Measurements from ENCODE around the gene SPAG16. TPM values are rescaled to one million over a fixed set of nuclear protein-coding genes. Genes with fewer than 3 reads are reported as not detected.
A peak's percentile ranks its signal among the peaks of the same experiment; 100 is the strongest.

SPAG16 gene
- total RNA-seq, 1 donor from 2014 or later = 14.4 TPM

DNA sequence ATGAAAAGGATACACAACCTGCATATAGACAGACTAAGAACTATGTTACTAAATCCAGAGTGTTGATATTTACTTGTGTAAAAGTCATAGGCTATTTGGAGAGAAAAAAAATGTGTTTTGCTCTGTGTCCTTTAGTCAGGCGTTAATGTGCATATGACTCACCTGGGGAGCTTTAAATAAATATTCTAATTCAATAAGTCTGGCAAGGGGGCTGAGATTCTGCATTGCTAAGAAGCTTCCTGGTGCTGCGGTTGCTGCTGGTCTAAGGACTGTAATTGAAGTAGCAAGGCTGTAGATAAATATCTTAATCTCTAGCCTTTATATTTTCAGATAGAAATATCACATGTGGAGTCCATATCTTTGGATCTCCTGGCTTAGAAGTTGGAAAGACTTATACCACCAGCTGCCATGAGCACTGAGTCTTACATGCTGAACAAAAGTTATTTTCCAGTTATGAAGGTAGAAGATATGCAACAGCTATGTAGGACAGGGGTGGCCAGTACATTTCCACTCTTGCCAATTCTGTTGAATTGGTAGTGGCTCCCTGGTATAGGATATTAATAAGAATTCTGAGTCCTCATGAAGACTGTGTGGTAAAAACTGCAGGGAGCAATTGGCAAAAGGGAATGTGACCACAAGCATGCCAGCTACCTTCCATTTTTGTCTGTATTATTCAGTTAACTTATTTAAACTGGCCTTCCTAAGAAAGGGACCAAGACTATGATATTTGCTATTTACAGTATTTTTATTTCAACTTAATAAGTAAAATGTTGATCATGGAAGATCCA, 4.8 kb downstream of the SPAG16 start:
- no peaks in the 10 kb centered on the region for H3K27me3 Mint-ChIP-seq (ENCODE audit: unreplicated experiment)
- peaks cover 3% of the 10 kb centered on the region for H3K4me1 Mint-ChIP-seq (ENCODE audit: unreplicated experiment)
- no peak overlapping the region for H3K27ac Mint-ChIP-seq (ENCODE audit: unreplicated experiment)
- TF ChIP-seq, protein P1, sequence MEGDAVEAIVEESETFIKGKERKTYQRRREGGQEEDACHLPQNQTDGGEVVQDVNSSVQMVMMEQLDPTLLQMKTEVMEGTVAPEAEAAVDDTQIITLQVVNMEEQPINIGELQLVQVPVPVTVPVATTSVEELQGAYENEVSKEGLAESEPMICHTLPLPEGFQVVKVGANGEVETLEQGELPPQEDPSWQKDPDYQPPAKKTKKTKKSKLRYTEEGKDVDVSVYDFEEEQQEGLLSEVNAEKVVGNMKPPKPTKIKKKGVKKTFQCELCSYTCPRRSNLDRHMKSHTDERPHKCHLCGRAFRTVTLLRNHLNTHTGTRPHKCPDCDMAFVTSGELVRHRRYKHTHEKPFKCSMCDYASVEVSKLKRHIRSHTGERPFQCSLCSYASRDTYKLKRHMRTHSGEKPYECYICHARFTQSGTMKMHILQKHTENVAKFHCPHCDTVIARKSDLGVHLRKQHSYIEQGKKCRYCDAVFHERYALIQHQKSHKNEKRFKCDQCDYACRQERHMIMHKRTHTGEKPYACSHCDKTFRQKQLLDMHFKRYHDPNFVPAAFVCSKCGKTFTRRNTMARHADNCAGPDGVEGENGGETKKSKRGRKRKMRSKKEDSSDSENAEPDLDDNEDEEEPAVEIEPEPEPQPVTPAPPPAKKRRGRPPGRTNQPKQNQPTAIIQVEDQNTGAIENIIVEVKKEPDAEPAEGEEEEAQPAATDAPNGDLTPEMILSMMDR (IDR thresholded peaks at IDR 0.05; ENCODE audit: unreplicated experiment) = no peak
- no peaks in the 10 kb centered on the region for H3K36me3 Mint-ChIP-seq (ENCODE audit: low read depth, unreplicated experiment)
- H3K9me3 Mint-ChIP-seq (ENCODE audit: unreplicated experiment) = no peaks in the 10 kb centered on the region
- DNase-seq (ENCODE audit: low spot score) = no peak
- no peak overlapping the region for H3K4me3 Mint-ChIP-seq (ENCODE audit: unreplicated experiment)

DNA sequence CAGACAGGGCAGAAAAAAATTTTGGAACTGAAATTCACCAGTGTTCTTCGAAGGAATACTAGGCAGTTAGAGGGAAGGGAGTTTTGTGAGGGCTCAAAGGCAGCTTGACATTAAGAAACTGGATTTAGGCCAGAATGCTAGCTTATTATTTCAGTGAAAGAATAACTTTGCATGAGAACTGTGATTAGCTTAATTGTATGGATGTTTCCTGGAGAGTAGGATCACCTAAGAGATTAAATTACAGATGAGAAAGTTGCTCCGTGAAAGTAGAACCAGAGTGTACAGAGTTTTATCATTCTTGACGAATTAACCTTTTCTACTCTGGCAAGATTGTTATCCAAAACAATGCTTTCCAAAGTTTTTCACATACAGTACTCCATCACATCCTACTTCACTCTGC, 6.2 kb downstream of the SPAG16 start:
- TF ChIP-seq, protein P1 (IDR thresholded peaks at IDR 0.05; ENCODE audit: unreplicated experiment) = no peak
- H3K27ac Mint-ChIP-seq (ENCODE audit: unreplicated experiment) = no peak overlapping the region
- peaks cover 2% of the 10 kb centered on the region for H3K4me1 Mint-ChIP-seq (ENCODE audit: unreplicated experiment)
- H3K27me3 Mint-ChIP-seq (ENCODE audit: unreplicated experiment) = no peaks in the 10 kb centered on the region
- H3K9me3 Mint-ChIP-seq (ENCODE audit: unreplicated experiment) = no peaks in the 10 kb centered on the region
- H3K36me3 Mint-ChIP-seq (ENCODE audit: low read depth, unreplicated experiment) = no peaks in the 10 kb centered on the region
- DNase-seq (ENCODE audit: low spot score) = no peak
- no peak overlapping the region for H3K4me3 Mint-ChIP-seq (ENCODE audit: unreplicated experiment)

DNA sequence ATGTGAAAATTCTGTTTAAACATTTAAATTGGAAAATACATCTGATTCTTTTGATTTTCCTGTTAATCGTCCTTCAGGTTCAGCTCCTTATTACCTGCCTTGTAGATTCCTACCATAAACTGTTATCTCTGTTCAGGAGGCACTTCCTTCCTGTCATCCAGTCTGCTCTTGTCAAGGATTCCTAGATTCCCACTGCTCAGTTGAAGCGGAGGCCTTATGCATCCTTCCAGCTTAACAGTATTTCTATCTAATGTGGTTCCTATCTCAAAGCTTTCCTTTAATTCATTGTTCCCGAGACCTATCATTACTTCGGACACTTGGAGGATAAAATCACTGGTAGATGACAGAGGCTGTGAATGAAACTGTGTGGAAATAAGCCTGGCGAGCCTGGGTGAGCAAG, 12.0 kb downstream of the SPAG16 start:
- Mint-ChIP-seq H3K9me3 (ENCODE audit: unreplicated experiment) (no peaks in the 10 kb centered on the region), H3K36me3 (ENCODE audit: low read depth, unreplicated experiment) (peaks cover 4% of the 10 kb centered on the region)

DNA sequence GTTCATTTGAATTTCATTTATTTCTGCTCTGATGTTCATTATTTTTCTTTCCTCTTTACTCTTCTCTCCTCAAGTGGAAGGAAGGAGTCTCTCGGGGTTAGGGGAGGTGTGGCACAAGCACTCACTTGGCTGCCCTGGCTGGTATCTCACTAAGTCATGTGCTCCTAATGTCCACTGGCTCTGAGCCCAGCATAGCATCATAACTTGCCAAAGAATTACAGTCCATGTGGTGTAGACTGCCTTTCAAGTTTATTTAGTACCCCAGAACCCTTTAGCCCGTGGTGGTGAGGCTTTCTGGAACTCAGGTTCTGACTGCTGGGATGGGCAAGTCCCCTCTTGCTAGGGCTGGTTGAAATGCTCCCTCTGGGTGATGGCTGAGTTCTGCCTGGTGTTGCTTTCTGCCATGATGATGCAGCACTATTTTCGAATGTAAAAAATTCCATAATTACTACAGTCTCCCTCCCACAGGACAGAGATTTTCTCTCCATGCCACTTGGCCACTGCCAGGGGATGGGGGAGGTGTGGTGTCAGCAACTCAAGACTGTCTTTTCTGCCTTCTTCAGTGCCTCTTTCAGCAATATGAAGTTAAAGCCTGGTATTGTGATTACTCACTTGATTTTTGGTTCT, 22.2 kb downstream of the SPAG16 start:
- peaks cover 3% of the 10 kb centered on the region for H3K4me1 Mint-ChIP-seq (ENCODE audit: unreplicated experiment)
- H3K36me3 Mint-ChIP-seq (ENCODE audit: low read depth, unreplicated experiment) = peaks cover 46% of the 10 kb centered on the region
- peaks cover 1% of the 10 kb centered on the region for H3K27me3 Mint-ChIP-seq (ENCODE audit: unreplicated experiment)
- H3K9me3 Mint-ChIP-seq (ENCODE audit: unreplicated experiment) = peaks cover 16% of the 10 kb centered on the region
- TF ChIP-seq, protein P1 (IDR thresholded peaks at IDR 0.05; ENCODE audit: unreplicated experiment) = no peak
- peak overlapping the region; percentile 21 for H3K27ac Mint-ChIP-seq (ENCODE audit: unreplicated experiment)
- DNase-seq (ENCODE audit: low spot score) = no peak
- no peak overlapping the region for H3K4me3 Mint-ChIP-seq (ENCODE audit: unreplicated experiment)

More for the DNA sequence above, 12.0 kb downstream of the SPAG16 start:
- DNase-seq (ENCODE audit: low spot score) = no peak
- no peaks in the 10 kb centered on the region for H3K27me3 Mint-ChIP-seq (ENCODE audit: unreplicated experiment)
- no peak overlapping the region for H3K4me3 Mint-ChIP-seq (ENCODE audit: unreplicated experiment)
- TF ChIP-seq, protein P1 (IDR thresholded peaks at IDR 0.05; ENCODE audit: unreplicated experiment) = no peak
- peak overlapping the region; percentile 19 for H3K27ac Mint-ChIP-seq (ENCODE audit: unreplicated experiment)
- H3K4me1 Mint-ChIP-seq (ENCODE audit: unreplicated experiment) = peaks cover 6% of the 10 kb centered on the region

All from endothelial cell (in vitro differentiated cells).